HK-2 (cell line): Measurements from ENCODE around the gene ZFP69B.
"Not testable (repeated sequence)": the region's sequence is repeated elsewhere in the genome, so short reads cannot be mapped to it uniquely, and the experiment has no call there.

ENCODE experiments used
- DNase-seq: peaks from one replicate; pipeline ENCODE4 v3.0.0-alpha.2; 2018; ENCODE audit not compliant: unreplicated experiment

The ZFP69B gene

DNA sequence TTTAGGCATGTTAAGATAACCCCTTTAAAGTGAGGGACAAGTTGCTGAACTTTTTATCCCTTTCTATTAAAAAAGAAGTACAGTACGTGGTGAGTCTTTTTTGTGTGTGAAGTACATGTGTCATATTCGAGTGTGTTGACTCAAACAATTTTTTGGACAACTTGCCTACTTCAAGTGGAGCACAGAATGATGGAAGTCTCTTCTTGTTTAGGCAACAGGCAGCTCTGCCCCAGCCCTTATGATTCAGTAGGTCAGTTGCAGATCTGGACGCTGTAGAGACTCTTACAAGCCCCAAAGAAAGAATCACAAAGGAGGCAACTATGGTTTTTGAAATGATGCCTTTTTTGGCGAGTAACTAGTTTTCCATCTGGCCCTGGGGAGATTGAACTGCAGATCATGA, 14.4 kb upstream of the ZFP69B start:
- no peak for DNase-seq

DNA sequence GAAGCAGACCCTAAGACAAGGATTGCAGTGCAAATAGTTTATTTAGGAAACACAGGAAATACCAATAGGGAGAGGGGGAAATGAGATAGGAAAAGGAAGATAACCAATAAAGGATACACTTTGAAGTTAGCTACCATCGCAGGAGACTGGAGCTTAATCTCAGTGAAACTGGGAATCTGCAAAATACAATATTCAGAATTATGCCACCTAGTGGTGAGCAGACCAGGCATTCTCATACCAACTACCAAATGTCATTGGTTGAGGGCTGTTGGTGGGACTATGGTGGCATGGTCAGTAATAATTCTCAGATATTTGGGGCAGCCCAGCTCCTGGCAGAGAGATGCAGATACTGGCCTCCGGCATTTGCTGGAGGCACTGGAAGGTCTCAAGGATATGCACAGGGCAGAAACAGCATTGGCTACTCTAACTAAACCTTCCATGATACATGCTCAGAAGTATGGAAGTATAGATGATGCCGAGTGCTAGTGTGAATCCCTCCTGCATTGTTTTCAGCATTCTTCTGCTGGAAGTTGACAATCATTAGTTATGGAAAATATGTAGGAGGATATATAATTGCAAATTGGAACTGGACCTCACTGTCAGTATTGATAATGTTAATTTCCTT, 11.8 kb upstream of the ZFP69B start:
- no peak for DNase-seq

DNA sequence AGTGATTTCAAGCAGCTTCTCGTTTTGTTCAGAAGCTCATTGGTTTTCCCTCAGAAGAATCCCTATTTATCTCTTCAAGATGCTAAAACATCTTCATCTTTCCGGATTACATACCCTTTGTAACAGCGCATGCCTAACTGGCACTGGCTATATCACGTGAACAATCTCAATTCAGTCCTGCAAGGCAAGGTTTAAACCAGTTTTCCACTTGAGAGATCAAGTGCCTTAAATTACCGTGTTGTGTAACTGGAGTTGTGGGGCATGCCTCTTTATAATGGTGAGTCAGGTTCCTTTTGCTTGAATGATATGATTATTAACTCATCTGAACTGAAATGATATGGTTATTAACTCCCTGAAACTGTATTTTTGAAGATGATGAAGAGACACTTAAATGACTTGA, 11.0 kb upstream of the ZFP69B start:
- DNase-seq = no peak

DNA sequence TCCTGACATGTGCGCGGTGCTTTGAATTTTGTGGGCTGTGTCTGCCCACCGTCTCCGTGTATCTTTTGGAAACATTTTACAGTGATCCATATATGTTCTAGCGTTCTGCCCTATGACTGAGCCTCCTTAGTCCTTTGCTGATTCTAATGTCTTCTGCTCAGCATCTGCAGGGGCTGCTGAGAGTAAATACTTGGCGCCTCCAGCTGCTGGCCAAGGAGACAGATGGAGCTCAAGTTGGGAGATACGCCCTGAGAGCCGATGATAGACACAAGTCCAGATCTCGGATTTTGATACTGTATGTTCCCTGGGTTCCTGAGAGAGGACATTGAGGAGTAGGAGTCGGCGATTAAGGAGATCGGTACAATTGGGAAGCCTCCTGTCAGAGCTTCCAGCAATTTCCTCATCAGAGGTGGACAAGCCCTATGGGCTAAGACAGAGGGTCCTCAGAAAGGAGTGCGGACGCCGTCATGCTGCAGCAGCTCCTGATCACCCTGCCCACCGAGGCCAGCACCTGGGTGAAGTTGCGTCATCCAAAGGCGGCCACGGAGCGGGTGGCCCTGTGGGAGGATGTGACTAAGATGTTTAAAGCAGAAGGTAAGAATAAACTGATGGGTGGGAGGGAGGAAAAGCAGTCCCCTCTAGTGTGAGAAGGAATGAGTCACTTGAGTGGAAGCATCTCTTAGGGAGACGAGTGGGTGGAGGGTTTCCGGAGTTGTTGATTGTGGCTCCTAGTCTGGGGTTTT, 390 bp downstream of the ZFP69B start:
- peak; percentile 58 for DNase-seq

DNA sequence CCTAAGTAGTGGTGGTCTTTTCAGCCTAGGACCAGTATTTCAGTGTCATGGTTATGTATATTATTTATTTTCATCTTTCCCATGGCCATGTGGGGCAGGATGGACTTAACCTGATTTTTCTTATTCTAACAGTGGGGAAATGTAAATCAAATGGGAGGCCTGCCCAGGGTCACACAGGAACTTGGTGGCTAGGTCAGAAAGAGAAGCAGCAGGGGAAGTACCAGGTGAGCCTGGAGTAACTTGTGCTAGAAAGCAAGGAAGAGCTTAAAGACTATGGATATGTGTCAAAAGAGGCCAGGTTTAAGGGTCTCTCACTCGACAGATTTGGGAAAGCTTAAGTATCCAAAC, 936 bp downstream of the ZFP69B start:
- DNase-seq = no peak

DNA sequence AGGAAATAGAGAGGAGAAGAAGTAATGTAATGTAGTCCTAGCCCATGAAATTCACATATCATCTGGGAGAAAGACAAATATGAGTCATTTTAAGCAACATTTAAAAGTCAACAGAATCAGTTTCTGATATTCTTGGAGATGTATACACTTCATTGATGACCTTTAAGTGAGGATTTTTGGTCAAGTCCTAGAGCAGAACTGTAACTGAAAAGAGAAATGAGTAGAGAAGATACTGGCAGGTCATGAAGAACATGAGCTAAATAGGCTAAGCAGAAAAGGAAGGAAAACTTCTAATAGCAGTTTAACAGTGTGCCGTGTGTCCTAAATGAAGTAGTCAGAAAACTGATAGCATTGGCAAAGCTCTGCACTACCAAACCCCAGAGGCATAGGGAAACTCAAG, 4.6 kb downstream of the ZFP69B start:
- DNase-seq = no peak

DNA sequence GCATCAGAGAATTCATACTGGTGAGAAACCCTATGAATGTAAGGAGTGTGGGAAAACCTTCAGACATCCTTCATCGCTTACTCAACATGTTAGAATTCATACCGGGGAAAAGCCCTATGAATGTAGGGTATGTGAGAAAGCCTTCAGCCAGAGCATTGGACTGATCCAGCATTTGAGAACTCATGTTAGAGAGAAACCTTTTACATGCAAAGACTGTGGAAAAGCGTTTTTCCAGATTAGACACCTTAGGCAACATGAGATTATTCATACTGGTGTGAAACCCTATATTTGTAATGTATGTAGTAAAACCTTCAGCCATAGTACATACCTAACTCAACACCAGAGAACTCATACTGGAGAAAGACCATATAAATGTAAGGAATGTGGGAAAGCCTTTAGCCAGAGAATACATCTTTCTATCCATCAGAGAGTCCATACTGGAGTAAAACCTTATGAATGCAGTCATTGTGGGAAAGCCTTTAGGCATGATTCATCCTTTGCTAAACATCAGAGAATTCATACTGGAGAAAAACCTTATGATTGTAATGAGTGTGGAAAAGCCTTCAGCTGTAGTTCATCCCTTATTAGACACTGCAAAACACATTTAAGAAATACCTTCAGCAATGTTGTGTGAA, 12.8 kb downstream of the ZFP69B start:
- no peak for DNase-seq

DNA sequence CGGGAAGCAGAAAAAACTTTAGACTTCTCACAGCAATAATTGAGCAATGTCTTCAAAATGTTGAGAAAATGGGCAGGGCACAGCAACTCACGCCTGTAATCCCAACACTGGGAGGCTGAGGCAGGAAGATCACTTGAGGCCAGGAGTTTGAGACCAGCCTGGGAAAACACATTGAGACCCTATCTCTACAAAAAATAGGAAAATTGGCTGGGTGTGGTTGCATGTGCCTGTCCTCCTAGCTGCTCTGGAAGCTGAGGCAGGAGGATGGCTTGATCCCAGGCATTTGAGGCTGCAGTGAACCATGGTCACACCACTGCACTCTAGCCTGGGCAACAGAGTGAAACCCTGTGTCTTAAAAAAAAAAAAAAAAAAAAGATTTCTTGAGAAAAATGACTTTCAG, 19.1 kb downstream of the ZFP69B start:
- DNase-seq = no peak

DNA sequence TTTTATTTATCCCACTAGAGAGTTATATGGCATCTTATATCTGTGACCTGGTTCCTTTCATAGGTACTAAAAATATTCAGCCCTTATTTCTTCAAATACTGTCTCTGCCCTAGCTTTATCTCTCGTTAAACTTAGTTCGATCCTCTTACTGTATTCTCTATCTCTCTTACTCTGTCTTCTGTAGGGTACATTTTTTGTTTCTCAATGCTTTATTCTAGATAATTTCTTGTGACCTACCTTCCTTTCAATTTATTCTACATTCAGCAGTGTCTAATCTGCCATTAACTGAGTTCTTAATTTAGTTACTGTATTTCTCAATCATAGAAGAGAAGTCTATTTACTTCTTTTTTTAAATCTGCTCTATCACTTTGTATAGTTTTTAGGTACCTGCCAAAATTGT, 25.0 kb downstream of the ZFP69B start:
- DNase-seq = no peak

DNA sequence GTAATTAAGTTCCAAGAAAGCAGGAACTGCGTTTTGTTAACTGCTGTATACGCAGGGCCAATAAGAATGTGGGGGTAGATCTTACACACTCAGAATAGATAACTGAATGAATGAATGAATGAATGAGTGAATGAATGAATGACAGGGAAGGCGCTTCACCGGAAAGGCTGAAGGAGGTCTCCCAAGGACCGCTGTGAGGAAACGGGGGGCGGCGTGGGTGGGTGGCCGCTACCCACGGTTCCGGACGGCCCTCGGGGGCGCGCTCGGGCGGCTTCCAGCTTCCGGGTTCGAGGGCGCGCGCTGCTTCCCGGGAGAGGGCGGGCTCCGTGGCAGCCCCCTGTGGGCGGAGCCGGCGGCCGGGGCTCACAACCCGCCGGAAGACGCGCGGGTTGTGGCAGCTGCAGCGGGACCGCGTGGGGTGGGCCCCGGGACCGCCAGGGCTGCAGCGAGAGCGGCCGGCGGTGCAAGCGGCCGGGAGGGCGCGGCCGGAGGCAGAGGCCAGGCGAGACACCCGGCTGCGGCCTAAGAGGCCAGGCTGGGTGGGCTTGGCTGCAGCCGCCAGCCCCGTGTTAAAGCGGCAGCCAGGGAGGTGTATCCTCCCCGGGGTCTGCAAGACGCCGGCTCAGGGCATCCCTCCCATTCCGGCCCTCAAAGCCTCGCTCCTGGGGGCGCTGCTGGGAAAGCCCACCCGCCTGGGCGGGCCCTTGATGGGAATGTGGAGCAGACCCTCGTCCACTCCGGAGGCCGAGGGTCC, 26.8 kb downstream of the ZFP69B start, which contains the start of gene ZFP69:
Gene ZFP69 (plus strand): TSS at position 367 of the 754 bp plus-strand sequence. CDS start 2,072 bp downstream, outside the sequence.
- DNase-seq = peak; percentile 33

DNA sequence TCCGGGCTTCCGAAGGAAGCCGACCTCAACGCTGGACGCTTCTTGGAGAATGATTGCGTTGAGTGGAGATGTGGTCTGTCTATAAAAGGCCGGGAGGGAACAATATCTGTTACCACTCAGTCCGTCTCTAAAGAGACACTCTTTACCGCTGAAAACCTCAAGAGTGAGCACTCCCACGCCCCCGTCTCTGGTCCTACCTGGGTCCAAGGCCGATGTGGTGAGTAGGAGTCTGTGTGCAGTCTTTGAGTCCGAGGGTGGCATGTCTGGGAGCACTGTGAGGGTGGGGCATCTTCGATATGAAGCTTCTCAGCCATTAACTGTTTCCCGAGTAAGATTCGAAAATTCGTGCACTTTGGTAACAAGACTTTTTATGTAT, 27.4 kb downstream of the ZFP69B start:
- no peak for DNase-seq

DNA sequence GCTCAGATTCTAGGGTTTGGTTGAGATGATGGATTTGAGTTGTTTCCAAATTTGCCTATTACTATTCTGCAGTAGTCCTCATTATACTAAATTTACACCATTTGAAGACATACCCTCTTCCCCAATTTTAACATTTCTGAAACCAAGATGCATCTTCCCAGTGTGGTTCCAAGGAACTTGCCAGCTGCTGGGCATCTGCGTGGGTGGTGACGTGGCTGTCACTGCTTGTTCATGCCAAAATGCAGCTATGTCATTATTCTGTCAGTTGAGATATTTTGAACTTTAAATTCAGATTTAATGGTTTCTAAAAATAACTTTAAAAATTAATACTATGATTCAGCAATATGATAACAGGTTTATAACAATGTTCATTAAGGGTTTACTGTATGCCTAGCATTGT, 28.0 kb downstream of the ZFP69B start:
- DNase-seq = no peak

DNA sequence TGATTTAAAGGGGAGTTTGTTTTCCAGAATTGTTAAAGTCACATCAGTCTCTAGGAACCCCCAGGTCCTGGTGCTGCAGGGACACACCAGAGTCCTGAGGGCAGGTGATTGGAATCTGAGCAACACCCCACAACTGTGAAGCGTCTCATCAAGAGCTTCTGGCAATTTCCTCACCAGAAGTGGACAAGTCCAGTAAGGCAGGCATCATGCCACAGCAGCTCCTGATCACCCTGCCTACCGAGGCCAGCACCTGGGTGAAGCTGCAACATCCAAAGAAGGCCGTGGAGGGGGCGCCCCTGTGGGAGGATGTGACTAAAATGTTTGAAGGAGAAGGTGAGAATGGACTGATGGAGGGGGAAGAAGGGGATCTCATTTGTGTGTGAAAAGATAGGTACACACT, 28.9 kb downstream of the ZFP69B start:
- no peak for DNase-seq

DNA sequence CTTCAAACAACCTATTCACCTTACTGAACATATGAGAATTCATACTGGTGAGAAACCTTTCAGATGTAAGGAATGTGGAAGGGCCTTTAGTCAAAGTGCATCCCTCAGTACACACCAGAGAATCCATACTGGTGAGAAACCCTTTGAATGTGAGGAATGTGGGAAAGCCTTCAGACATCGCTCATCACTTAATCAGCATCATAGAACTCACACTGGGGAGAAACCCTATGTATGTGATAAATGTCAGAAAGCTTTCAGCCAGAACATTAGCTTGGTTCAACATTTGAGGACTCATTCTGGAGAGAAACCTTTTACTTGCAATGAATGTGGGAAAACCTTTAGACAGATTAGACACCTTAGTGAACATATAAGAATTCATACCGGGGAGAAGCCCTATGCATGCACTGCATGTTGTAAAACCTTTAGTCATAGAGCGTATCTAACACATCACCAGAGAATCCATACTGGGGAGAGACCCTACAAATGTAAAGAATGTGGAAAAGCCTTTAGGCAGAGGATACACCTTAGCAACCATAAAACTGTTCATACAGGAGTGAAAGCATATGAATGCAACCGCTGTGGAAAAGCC, 45.1 kb downstream of the ZFP69B start:
- no peak for DNase-seq

DNA sequence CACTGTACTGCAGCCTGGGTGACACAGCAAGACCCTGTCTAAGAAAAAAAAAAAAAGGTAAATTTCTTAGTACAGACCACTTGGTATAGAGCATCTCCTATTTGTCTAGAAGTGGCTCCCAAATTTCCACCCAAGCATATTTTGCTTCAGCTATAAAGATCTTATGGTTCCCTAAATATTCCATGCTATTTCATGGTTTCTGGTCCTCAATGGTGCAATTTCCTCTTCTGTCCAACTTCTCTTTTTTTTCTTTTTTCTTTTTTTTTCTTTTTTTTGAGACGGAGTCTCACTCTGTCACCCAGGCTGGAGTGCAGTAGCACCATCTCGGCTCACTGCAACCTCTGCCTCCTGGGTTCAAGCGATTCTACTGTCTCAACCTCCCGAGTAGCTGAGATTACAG, 52.4 kb downstream of the ZFP69B start:
- DNase-seq = not testable (repeated sequence)

DNA sequence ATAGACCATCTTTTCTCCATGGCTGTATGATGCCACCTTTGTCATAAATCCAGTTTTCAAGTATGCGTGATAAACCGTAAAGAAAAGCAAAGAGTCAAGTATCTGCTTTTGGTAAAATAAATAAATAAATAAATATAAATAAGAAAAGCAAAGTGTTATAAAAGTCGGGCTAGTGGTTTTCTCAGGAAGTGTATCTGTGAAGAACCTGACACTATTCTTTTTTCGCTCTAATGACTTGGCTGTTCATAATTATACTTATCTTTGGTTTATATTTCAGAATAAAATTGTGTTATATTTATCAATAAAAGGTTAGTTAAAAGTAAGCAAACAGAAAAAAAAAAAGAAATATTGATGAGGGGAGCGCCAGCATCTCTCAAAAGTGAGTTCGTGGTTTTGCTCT, 57.7 kb downstream of the ZFP69B start:
- DNase-seq = no peak

DNA sequence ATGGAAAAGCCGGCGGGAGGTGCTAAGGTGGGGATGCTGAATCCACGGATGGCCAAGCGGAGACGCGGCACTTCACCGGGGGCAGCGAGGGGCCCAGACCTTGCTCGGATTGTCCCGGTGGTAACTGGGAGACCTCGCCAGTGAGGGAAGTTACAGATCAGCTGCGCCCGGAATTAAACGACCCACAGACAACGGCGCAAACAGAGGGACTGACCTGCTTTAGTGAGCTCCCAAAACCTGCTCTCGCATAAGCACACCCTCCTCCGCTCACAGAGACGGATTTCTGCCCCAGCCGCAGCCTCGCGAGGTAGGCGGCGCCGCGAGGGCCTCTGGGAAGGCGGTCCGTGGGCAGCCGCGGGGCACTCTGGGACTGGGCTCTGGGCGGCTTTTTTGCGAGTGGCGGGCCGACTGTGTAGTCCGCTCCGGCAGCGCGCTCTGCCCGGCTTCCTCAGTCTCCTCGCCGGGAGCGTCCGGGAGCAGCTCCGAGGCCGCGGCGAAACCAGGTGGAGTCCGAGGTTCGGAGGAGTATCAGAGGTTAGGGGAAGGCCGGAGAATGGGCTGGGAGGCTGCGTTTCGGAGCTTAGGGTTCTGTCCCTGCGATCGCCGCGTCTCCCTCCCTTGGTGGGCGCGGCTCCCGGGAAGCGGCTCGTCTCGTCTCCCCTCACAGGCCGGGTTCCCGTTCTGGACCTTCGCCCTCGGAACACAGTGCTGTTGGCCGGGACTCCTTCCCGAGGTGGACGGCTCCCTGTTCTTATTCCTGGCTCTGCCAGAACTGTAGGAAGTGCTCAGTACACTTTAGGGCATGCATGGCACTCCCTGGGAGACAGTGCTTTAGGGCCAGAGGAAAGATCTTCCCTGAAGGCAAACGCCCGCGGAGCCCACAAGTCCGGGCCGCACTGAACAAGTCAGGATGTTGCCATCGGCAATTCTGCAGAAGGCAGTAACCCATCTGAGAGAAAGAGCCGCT, 58.4 kb downstream of the ZFP69B start, which contains the start of gene EXO5:
Gene EXO5 (plus strand): TSS at position 393 of the 967 bp plus-strand sequence. CDS start 5,778 bp downstream, outside the sequence.
- peak; percentile 84 for DNase-seq
